22Rv1 (cell line): ENCODE measurements around the gene MTIF3.

Experiments used
- H3K27ac ChIP-seq: fragments of 450-650 bp; 2 replicates; pipeline ENCODE4 v1.5.1; 2017
- CTCF ChIP-seq: fragments of 450-650 bp; IDR thresholded peaks from 2 replicates; pipeline ENCODE4 v1.5.1; 2017; ENCODE audit warnings: mild to moderate bottlenecking
- ZFX ChIP-seq: fragments of 450-650 bp; IDR thresholded peaks from 2 replicates; pipeline ENCODE4 v1.6.1; 2017; ENCODE audit warnings: antibody characterized with exemption, borderline replicate concordance

The MTIF3 gene

GRCh38 chr13:27425158-27425917, 25.0 kb downstream of the MTIF3 start:
- H3K27ac ChIP-seq = peak overlapping the region; percentile 95
- TF ChIP-seq ZFX (no peak), CTCF (no peak)

GRCh38 chr13:27424246-27425157, 25.9 kb downstream of the MTIF3 start, which contains the start of gene GTF3A:
TSS of gene GTF3A (plus strand) at chr13:27424619.
- no peak for TF ChIP-seq ZFX
- no peak for TF ChIP-seq CTCF
- peak within 1 kb of the TSS; percentile 95 for H3K27ac ChIP-seq

DNA sequence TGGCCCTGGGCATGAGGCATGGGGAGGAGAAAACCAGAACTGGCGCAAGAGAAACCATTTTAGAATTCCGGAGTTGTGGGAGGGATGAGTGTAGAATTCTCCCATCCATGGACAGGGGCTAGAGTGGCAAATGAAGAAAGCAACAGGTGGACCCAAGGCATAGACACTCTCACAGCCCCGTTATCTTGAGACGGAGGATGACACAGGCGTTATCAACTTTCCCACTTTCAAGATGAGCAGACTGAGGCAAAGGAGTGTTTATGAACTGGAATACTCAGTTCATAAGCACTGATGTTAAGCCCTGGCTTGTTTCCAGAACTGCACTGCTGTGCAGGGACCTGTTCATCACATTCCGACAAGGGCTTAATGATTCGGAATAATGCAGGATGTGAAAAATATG, 27.0 kb downstream of the MTIF3 start:
- no peak overlapping the region for H3K27ac ChIP-seq
- TF ChIP-seq ZFX (no peak), CTCF (no peak)

GRCh38 chr13:27421101-27421871, 29.1 kb downstream of the MTIF3 start:
- H3K27ac ChIP-seq = no peak overlapping the region
- TF ChIP-seq CTCF (no peak), ZFX (no peak)

DNA sequence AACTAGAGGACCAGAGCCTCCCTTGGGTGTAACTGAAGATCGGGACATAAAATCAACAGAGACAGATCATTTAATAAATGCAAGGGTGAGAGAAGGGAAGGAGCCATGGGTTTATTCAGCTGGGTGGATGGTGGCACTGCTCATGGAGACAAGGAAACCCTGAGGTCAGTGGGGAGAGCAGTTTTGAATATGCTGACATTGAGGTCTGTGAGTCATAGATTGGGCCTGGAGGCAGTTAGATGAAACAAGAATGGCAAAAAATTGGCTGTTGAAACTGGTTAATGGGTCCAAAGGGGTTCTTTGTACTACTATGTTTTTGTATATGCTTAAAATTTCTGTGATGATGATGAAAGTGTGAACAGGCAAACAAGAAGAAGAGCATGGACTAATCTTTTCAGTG, 31.0 kb downstream of the MTIF3 start:
- H3K27ac ChIP-seq = no peak overlapping the region
- TF ChIP-seq CTCF (no peak), ZFX (no peak)

DNA sequence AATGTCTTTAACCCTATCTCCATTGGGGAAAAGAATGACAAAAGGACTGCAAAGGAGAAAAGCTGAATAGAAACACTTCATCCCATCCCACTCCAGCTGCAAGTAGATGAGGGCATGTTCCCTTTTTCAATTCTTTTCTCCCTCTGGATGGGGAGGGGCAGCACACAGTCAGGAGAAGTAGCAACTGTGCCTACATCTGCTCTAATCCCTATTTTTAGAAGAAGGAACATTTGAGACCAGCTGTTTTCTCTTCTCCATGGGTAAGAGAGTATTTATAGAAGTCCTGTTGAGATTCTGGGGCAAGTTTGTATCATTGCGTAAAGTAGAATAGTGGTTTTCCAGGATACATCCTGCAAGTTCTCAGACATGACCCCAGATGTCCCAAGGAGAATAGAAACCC, 35.2 kb downstream of the MTIF3 start:
- TF ChIP-seq ZFX = no peak
- no peak for TF ChIP-seq CTCF
- no peak overlapping the region for H3K27ac ChIP-seq
